HG02970 (cell line): ENCODE data around the gene LRRN2.

Source experiments
- ATAC-seq: cut with Tn5 transposase; IDR thresholded peaks from one replicate; pipeline ENCODE4 v1.9.1; 2021; ENCODE audit warnings: mild to moderate bottlenecking, moderate library complexity, moderate number of reproducible peaks; ENCODE audit not compliant: unreplicated experiment, low FRiP score

LRRN2 gene

GRCh38 chr1:204664384-204664651 lies 21.2 kb downstream of the LRRN2 start:
- no peak for ATAC-seq

- no peak for ATAC-seq
Observed at GRCh38 chr1:204663644-204664383, 21.7 kb downstream of the LRRN2 start.

DNA sequence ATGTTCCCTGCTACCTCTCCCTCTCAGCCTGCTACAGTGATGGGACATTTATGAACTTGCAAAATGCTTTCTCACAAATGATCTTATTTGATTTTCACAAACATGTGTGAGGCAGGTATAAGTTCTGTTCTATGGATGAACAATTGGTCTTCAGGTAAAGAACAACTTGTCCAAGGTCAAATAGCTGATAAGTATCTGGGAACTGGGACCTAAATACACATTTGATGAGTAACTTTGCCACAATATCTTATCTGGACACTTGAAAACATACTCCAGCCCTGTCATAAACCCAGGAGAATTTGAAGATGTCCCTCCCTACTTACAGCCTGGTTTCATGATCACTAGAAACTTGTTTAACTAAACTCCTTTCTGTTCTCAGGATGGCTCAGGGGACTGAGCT lies 23.0 kb downstream of the LRRN2 start:
- no peak for ATAC-seq

GRCh38 chr1:204660509-204660908 lies 25.0 kb downstream of the LRRN2 start:
- ATAC-seq, result no peak

DNA sequence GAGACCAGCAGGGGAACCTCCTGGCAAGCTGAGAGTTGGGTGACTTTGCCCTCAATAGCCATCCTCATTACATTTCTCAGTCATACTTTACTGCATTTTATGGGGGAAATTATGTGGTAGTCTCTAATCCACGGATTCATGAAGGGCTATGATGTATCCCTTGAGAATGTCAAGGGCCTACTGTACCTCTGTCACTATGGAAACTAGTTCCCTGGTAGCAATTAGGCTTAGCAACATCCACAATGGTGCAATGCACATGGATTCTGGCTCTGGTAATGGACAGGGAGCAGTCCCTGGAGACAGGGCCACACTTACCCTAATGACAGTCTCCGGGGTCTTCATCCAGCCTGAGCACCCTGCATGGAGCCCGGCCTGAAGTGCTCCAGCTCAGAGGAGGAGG lies 26.5 kb downstream of the LRRN2 start:
- ATAC-seq, result no peak

GRCh38 chr1:204658295-204658694 lies 27.2 kb downstream of the LRRN2 start:
- ATAC-seq, result no peak

DNA sequence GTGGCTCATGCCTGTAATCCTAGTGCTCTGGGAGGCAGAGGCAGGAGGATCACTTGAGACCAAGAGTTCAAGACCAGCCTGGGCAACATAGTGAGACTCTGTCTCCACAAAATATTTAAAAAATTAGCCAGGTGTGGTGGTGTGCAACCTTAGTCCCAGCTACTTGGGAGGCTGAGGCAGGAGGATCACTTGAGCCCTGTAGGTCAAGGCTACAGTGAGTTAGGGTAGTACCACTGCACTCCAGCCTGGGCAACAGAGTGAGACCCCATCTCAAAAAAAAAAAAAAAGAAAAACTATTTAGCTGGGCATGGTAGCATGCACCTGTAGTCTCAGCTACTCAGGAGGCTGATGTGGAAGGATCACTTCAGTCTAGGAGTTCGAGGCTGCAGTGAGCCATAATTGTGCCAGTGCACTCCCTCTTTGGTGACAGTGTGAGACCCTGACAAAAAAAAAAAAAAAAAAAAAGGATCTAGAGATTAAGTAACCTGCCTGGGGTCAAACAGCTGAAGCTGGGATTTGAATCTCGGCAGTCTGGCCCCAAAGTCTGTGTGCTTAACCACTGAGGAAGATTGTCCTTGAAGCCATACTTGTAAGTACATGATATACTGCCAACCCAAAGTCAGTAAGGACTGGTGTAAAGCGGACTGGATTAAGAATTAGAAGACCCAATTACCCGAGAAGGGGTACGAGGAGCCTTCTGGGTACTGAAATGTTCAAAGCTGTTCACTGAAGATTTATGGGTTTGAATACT lies 31.8 kb downstream of the LRRN2 start:
- ATAC-seq, result no peak

DNA sequence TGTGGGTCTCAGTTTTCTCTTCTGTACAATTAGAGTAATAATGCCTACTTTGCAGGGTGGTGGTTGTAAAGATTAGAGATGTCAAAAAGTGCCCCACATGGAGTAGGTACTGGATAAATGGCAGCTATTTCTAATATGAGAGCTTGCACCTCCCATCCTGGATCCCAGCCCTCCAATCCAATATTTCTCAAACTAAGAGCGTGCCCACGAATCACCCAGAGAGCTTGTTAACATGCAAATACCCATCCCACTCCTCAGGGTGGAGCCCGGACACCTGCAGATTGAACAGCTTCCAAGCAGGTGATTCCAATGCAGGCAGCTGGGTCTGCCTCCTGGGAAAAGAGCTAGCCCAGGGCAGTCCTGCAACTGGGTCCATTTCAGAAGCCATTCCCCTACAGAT lies 33.0 kb downstream of the LRRN2 start:
- ATAC-seq, result no peak

DNA sequence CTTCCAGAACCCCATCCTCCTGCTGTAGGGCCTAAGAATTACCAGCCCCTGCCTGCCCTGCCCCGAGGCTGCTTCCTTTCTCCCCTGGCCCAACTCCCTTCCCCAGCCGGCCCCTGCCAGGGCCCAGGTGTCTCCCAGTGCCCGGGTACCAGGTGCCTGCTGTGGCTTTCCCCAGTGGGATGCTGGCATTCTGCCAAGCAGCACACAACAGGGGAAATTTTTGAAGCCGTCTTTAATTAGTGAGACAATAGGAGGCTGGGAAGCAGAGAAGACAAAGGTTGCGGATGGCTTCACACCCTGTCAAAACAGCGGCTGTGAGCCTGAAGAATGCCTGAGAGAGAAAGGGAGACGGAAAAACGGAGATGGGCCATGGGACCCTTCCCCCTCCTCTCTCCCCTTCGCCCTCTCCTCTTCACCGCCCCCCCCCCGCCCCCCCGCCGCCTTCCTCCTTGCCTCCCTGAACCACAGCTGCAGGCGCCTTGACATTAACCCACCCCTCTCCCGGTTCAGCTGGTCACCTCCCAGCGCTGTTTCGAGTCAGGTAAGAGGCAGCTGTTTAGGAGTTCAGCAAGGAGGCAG lies 33.6 kb downstream of the LRRN2 start:
- no peak for ATAC-seq

DNA sequence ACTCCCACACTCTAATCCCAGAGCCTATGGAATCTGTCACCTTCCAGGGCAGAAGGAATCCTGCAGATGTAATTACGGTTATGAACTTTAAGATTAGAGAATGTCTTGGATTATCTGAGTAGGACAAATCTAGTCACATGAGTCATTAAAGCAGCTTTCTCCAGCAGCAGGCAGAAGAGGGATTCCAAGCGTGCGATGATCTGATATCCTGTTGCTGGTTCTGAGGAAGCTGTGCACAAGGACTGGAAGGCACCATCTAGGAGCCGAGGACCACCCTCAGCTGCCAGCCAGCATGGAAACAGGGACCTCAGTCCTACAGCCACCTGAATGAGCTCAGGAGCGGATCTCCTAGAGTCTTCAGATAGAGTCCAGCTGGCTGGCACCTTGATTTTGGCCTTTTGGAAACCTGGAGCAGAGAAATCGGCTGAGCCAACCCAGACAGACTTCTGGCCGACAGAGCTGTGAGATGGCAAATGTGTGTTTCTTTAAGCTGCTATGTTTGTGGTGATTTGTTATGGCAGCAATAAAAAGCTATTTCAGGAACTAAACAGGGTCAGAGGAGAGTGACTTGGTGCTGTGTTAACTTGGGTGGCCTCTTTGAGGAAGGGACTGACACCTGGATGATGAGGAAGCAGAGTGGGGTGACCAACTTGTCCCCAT lies 34.5 kb downstream of the LRRN2 start:
- ATAC-seq, result no peak

DNA sequence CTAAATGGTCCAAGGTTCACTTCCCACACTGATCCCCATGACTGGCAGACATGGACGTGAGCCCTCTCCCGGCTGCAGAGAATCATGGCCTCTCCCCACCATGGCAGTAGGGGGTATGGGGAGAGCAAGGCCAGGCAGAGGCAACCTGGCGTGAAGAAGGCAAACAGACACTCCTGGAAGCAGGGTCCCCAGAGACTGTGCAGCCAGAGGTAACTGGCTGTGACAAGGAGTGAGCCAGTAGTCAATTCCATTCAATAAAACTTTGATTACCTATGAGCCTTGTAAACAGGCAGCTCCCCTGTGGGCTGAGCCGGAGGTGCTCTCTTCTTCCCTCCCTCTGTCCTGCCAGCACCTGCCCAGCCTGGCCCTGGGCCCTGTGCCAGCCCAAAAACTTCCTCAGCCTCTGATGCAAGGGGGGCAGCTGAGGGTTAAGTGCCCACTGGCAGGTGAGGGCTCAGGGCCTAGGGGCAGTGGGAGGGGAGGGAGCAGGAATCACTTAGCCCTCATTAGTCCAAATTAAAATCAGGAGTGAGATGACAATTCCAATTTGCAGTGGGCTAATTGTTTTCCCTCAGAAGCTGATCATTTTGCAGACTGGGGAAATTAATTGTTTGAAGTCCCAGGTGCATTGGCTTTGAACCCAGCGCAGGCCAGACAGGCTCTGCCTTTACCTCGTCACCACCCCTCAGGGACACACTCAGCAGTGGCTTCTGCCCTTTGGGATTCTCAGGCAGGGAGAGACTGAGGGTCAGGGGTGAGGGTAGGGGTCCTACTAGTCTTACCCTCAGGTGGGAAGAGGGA lies 35.6 kb downstream of the LRRN2 start:
- no peak for ATAC-seq

DNA sequence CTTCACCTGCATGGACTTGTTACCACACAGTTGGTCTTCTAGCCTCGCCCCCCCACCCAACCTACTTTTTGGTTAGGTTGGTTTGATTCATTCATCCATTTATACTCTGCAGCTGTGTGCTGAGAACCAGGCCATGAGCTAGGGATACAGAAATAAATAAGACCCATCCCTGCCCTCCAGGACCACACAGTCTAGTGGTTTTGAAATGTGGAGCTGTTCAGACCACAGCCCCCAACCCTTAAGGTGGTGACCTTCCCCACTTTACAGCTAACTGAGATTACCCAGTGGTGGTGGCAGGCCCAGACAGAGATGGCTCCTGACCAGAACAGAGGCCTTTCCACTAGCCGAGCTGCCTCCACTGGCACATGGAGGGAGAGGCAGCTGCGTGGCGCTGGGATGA lies 37.0 kb downstream of the LRRN2 start:
- ATAC-seq, result no peak

DNA sequence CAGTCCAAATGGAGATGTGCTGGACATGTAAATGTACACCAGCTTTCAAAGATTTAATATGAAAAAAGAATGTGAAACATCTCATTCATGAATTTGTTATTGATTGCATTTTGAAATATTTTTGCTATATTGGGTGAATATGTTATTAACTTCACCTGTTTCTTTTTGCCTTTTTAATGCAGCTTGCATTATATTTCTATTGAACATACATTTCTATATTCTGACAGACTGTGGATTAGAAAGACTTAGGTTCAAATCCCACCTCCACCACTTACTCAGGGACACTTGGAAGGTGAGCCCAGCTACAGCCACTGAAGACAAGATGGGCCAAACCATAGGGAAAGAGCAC lies 37.8 kb downstream of the LRRN2 start:
- ATAC-seq, result no peak

DNA sequence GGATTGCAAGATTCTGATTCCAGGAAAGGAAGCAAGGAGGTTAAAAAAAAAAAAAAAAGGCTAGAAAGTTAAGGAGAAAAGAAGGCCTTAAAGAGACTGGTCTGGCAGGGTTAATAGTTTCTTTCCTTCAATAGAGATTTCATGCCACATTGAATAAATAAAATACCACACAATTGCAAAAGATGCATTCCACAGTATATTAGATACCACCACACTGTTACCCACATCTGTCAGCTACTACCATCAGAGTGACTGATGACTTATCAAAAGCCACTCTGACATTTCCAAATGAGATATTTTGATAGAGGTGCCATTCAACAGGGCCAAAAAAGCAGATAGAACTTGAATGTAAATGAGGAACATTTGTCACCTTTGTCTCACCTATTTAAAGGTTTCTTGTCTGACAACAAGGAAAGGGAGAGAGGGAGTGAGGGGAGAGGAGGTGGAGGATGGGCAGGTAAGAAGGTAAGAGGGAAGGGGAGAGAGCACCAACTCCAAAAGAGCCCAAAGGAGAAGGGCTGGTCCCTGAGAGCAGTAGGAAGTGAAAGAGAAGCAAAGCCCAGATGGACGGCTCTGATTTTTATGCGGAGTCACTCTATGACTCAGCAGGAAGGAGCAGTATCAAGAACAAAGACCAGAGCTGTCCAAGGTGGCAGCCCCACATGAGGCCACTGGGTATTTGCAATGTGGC lies 38.3 kb downstream of the LRRN2 start:
- ATAC-seq, result no peak

DNA sequence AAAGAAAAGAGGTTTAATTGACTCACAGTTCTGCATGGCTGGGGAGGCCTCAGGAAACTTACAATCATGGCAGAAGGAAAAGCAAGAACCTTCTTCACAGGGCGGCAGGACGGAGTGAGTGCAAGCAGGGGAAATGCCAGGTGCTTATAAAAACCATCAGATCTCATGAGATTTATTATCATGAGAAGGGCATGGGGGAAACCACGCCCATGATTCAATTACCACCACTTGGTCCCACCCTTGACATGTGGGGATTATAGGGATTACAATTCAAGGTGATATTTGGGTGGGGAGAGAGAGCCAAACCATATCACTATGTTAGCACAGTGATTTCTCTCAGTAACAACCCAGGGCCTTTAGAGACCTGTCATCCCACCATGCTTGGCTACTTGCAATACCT lies 39.9 kb downstream of the LRRN2 start:
- no peak for ATAC-seq

DNA sequence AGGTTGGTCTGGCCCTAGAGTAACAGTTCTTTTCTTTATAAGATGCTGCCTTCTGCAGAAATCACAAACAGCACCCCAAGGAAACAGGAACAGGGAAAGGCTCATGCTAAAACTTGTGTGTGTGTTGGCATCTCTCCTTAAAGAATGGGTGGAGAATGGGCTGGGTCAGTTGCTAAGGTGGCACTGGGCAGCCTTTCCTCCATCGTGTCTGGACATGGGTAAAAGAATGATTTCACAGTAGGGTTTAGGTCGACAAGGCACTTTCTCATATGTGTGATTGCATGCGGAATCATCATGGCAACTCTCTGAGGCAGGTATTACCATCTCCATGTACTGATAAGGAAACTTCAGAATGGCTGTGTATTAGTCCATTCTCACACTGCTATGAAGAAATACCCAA lies 40.3 kb downstream of the LRRN2 start:
- ATAC-seq, result no peak

GRCh38 chr1:204643503-204643902 lies 42.0 kb downstream of the LRRN2 start:
- ATAC-seq, result no peak

- ATAC-seq, result no peak
Observed at GRCh38 chr1:204641936-204642335, 43.6 kb downstream of the LRRN2 start.

- no peak for ATAC-seq
Observed at GRCh38 chr1:204641455-204641854, 44.1 kb downstream of the LRRN2 start.

- ATAC-seq, result no peak
Observed at GRCh38 chr1:204640578-204640977, 45.0 kb downstream of the LRRN2 start.
